Natural killer cell (primary cell): ENCODE results near the gene DHRS7B. TPM values are rescaled to one million over a fixed set of nuclear protein-coding genes. Genes with fewer than 3 reads are reported as not detected.

Source experiments
- ATAC-seq, 3 donors: fragments of 150-1000 bp in 2 of 3; fragments of 200-7000 bp in 1 of 3; cut with Tn5 transposase; 1 replicate in 1 of 3; 2 replicates in 2 of 3; pipeline ENCODE4 v1.10.0; 2021; ENCODE audit warnings: mild to moderate bottlenecking in 2 of 3, moderate library complexity in 2 of 3
- DNase-seq, 2 donors: peaks; one replicate each; pipeline versions ENCODE4 v3.0.0 to v3.0.0-alpha.2; 2013 to 2021; ENCODE audit warnings: mixed read lengths in 1 of 2
- H3K27ac ChIP-seq: one replicate; pipeline ENCODE4 v1.5.1; 2013; ENCODE audit warnings: mild to moderate bottlenecking, low read length
- H3K27me3 ChIP-seq: one replicate; pipeline ENCODE4 v1.6.1; 2013; ENCODE audit warnings: low read length; ENCODE audit not compliant: control insufficient read depth, insufficient read depth
- H3K36me3 ChIP-seq: one replicate; pipeline ENCODE4 v1.6.1; 2013; ENCODE audit warnings: low read length; ENCODE audit not compliant: control insufficient read depth, insufficient read depth
- H3K4me1 ChIP-seq: one replicate; pipeline ENCODE4 v1.6.1; 2013; ENCODE audit warnings: low read length; ENCODE audit not compliant: control insufficient read depth, insufficient read depth
- H3K4me3 ChIP-seq: one replicate; pipeline ENCODE4 v1.5.1; 2013; ENCODE audit warnings: low read length
- H3K9me3 ChIP-seq: one replicate; pipeline ENCODE4 v1.6.1; 2013; ENCODE audit warnings: low read length; ENCODE audit not compliant: control insufficient read depth, insufficient read depth
- H3K27ac Mint-ChIP-seq, 2 donors: one replicate each; pipeline ENCODE4 v1.8.0; 2022; ENCODE audit warnings: mild to moderate bottlenecking in 2 of 2, mixed read lengths in 2 of 2, moderate library complexity in 1 of 2
- H3K27me3 Mint-ChIP-seq, 2 donors: one replicate each; pipeline ENCODE4 v1.8.0; 2022; ENCODE audit warnings: low read depth in 2 of 2, mixed read lengths in 2 of 2
- H3K36me3 Mint-ChIP-seq: one replicate; pipeline ENCODE4 v1.8.0; 2022; ENCODE audit warnings: mixed read lengths
- H3K4me1 Mint-ChIP-seq, 2 donors: one replicate each; pipeline ENCODE4 v1.8.0; 2022; ENCODE audit warnings: mixed read lengths in 2 of 2
- H3K4me3 Mint-ChIP-seq: one replicate; pipeline ENCODE4 v1.8.0; 2022; ENCODE audit warnings: mild to moderate bottlenecking, moderate library complexity, mixed read lengths
- H3K9me3 Mint-ChIP-seq, 2 donors: one replicate each; pipeline ENCODE4 v1.8.0; 2022; ENCODE audit warnings: mixed read lengths in 2 of 2
- WGBS: methylation state at CpG from one replicate; pipeline ENCODE4 v1.1.7; 2013; ENCODE audit warnings: missing lambda C conversion rate; ENCODE audit not compliant: insufficient coverage; 5-methylcytosine and 5-hydroxymethylcytosine counted together
- intact Hi-C: fragments of 100-400 bp; cut with micrococcal nuclease; formaldehyde crosslinking; loops from one replicate; pipeline ENCODE4 v1.14.2; 2022
- total RNA-seq, 4 donors: library from RNA; stranded (reverse); fragments of 120-200 nt in 1 of 4; gene quantifications; one replicate each; pipeline versions ENCODE4 v1.2.3 to v1.2.4, GENCODE V29; 2013 to 2022
- TF ChIP-seq, protein P1 (sequence below): fragments of 200-600 bp; IDR thresholded peaks from one replicate; pipeline ENCODE4 v1.8.0; 2022; ENCODE audit warnings: antibody characterized with exemption

Gene DHRS7B
- total RNA-seq, 3 donors from 2014 or later (not counting 1 experiment from before 2014, with no cell fraction given), result 10.3 to 13.4 (median 11.5) TPM

DNA sequence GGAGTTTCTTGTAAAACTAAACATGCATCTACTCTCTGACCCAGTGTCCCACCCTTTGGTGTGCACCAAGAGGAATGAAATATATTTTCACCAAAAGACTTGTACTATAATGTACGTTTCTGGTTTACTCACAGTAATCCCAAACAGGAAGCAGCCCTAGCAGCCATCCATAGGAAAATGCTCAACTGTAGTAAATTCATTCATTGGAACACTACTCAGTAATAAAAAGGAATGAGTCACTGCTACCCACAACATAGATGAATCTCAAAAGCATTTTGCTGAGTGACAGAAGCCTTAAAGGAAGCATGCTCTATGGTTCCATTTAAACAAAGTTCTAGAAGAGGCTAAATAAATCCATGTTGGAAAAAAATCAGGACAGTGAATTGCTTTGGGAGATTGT lies 37.6 kb upstream of the DHRS7B start:
- no peaks in the 10 kb centered on the region for H3K36me3 Mint-ChIP-seq
- TF ChIP-seq, protein P1, sequence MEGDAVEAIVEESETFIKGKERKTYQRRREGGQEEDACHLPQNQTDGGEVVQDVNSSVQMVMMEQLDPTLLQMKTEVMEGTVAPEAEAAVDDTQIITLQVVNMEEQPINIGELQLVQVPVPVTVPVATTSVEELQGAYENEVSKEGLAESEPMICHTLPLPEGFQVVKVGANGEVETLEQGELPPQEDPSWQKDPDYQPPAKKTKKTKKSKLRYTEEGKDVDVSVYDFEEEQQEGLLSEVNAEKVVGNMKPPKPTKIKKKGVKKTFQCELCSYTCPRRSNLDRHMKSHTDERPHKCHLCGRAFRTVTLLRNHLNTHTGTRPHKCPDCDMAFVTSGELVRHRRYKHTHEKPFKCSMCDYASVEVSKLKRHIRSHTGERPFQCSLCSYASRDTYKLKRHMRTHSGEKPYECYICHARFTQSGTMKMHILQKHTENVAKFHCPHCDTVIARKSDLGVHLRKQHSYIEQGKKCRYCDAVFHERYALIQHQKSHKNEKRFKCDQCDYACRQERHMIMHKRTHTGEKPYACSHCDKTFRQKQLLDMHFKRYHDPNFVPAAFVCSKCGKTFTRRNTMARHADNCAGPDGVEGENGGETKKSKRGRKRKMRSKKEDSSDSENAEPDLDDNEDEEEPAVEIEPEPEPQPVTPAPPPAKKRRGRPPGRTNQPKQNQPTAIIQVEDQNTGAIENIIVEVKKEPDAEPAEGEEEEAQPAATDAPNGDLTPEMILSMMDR, result no peak
- peaks cover 0 to 3% of the 10 kb centered on the region in 2 donors for H3K27me3 Mint-ChIP-seq
- H3K27me3 ChIP-seq, result no peaks in the 10 kb centered on the region
- H3K4me1 Mint-ChIP-seq, result no peaks in the 10 kb centered on the region
- no peak overlapping the region for H3K27ac ChIP-seq
- H3K27ac Mint-ChIP-seq, result no peak overlapping the region
- no peaks in the 10 kb centered on the region for H3K9me3 ChIP-seq
- 93% methylated on average over 1 of the region's 1 CpG for WGBS
- ATAC-seq, result no peak
- H3K9me3 Mint-ChIP-seq, result no peaks in the 10 kb centered on the region
- H3K4me3 ChIP-seq, result no peak overlapping the region
- no peak overlapping the region for H3K4me3 Mint-ChIP-seq
- no peaks in the 10 kb centered on the region for H3K4me1 ChIP-seq
- DNase-seq, result no peak
- intact Hi-C loops, result no loop called here
- no peaks in the 10 kb centered on the region for H3K36me3 ChIP-seq

DNA sequence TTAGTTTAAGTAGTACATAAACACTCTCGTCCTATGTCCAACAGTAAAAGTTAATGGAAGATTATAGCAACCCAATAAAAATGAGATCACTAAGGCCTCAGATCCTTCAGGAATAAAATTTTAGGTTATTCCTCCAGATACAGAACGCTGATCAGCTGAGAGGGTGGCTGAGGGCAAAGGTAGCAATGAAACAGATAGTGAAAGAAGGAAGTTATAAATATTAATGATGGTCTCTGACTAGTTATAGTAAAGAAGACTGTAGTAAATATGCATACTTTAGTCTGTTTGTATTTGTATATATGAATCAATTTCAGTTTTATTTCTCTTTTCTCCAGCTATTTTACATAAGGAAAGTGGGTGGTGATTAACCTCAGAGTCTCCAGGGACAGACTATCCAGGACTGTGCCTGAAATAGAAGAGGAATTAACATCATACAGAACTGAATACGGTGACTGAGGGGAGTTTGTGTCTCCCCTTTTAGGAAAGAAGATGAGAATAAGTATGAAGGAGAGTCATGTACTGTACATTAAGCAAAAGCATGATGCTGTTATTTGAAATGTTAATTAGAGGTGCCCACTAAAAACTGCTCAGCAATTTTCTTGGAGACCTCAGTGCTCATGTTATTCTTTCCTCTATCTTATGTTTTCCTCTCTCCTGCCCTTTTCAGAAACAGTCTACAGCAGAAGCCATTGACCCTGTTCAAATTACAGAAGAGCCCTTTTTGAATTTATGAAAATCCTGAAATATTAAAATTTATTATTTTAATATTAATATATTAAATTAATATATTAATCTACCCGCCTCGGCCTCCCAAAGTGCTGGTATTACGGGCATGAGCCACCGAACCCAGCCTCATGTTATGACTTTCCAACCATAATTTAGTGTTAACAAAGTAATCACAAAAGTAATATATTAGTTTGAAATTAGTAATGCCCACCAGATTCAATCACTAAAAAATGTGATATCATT lies 36.5 kb upstream of the DHRS7B start:
- Histone ChIP-seq H3K4me3 (no peak overlapping the region), H3K4me1 (no peaks in the 10 kb centered on the region), H3K9me3 (no peaks in the 10 kb centered on the region), H3K27ac (no peak overlapping the region), H3K36me3 (no peaks in the 10 kb centered on the region), H3K27me3 (no peaks in the 10 kb centered on the region)
- H3K9me3 Mint-ChIP-seq, result no peaks in the 10 kb centered on the region
- no peak overlapping the region for H3K4me3 Mint-ChIP-seq
- intact Hi-C loops, result no loop called here
- WGBS, result 48% methylated on average over 2 of the region's 7 CpGs
- H3K36me3 Mint-ChIP-seq, result no peaks in the 10 kb centered on the region
- no peak overlapping the region for H3K27ac Mint-ChIP-seq
- TF ChIP-seq, protein P1, result no peak
- DNase-seq, result no peak
- no peaks in the 10 kb centered on the region for H3K4me1 Mint-ChIP-seq
- peaks cover 0 to 3% of the 10 kb centered on the region in 2 donors for H3K27me3 Mint-ChIP-seq
- ATAC-seq, result no peak

DNA sequence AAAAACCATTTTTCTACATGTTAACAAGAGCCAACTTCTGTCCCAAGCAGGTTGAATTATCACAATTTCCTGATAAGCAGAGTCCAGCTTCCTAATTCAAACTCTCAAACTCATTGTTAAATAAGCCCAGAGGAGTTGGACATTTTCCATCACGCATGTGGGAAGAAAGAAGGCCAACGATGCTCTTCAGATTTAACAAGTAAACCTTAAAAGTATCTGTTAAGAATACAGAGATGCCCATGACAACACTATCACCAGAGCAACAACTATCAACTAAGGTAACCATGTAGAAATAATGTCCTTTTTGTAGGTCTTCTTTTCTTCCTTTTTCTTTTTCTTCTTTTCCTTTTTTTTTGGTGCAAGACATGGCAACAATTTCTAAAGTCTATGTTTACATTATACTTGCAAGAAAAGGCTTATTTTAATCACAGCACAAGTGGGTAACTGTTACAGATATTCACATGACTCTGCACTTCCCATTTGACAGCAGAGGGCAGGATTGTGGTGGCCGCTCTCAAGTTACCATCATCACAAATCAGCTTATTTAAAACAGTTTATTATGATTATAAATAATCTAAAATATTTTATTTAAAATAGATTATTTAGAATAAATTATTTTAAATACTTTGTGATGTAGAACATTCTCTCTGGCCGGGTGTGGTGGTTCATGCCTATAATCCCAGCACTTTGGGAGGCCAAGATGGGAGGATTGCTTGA lies 35.7 kb upstream of the DHRS7B start:
- Histone ChIP-seq H3K4me1 (no peaks in the 10 kb centered on the region), H3K4me3 (no peak overlapping the region), H3K27ac (no peak overlapping the region), H3K36me3 (no peaks in the 10 kb centered on the region), H3K27me3 (no peaks in the 10 kb centered on the region), H3K9me3 (no peaks in the 10 kb centered on the region)
- no peaks in the 10 kb centered on the region for H3K27me3 Mint-ChIP-seq
- H3K9me3 Mint-ChIP-seq, result no peaks in the 10 kb centered on the region
- no peak overlapping the region for H3K27ac Mint-ChIP-seq
- no peak overlapping the region for H3K4me3 Mint-ChIP-seq
- no peak for ATAC-seq
- intact Hi-C loops, result no loop called here
- H3K4me1 Mint-ChIP-seq, result no peaks in the 10 kb centered on the region
- TF ChIP-seq, protein P1, result no peak
- H3K36me3 Mint-ChIP-seq, result no peaks in the 10 kb centered on the region
- DNase-seq, result no peak
- 51% methylated on average over 3 of the region's 4 CpGs for WGBS
